Endothelial cell of umbilical vein (primary cell): ENCODE results near the gene FRY. TPM values are rescaled to one million over a fixed set of nuclear protein-coding genes. Genes with fewer than 3 reads are reported as not detected.

Experiments
- BruUV-seq: library from RNA; stranded (reverse); fragments of 400-500 nt; replicated peaks from 2 replicates; lab custom pipeline; 2021; lab: Mats Ljungman, UMichigan
- CTCF ChIA-PET: fragments of 300-600, 350-600 bp; sonication (Branson Sonifier 250); formaldehyde crosslinking; loops from one replicate; lab custom pipeline; 2021; ENCODE audit warnings: antibody characterized with exemption, inconsistent platforms; lab: Charles Lee
- POLR2A ChIA-PET: fragments of 300-600, 350-600 bp; sonication (Branson Sonifier 250); formaldehyde crosslinking; loops from one replicate; lab custom pipeline; 2021; ENCODE audit warnings: antibody characterized with exemption, inconsistent platforms; lab: Charles Lee
- DNase-seq: peaks from one replicate; pipeline ENCODE4 v3.0.0-alpha.2; 2011; ENCODE audit warnings: low read depth, low spot score
- FAIRE-seq: peaks from 2 replicates; lab custom pipeline; 2011; peaks lifted over from hg19 to GRCh38; lab: Jason Lieb, UNC
- H2AFZ ChIP-seq: 2 replicates; pipeline ENCODE4 v1.6.0; 2012; ENCODE audit warnings: low read depth, low read length, control low read depth, inconsistent platforms
- H3K27ac ChIP-seq: 2 replicates; pipeline ENCODE4 v1.5.1; 2011; ENCODE audit warnings: low read depth, mild to moderate bottlenecking, control low read depth, low read length, moderate library complexity; ENCODE audit not compliant: insufficient read depth
- H3K27me3 ChIP-seq, 2 experiments: 2 replicates each; pipeline versions ENCODE4 v1.6.0 to v1.6.1; 2011; ENCODE audit warnings: low read length in 2 of 2, mixed read lengths in 1 of 2; ENCODE audit not compliant: control insufficient read depth in 2 of 2, insufficient read depth in 2 of 2
- H3K36me3 ChIP-seq, 2 experiments: 2 replicates in 1 of 2; 3 replicates in 1 of 2; pipeline ENCODE4 v1.5.1; 2011; ENCODE audit warnings: low read length in 2 of 2, mild to moderate bottlenecking in 1 of 2, moderate library complexity in 1 of 2; ENCODE audit not compliant: control insufficient read depth in 2 of 2, insufficient read depth in 2 of 2; ENCODE audit errors: extremely low read depth in 1 of 2
- H3K4me1 ChIP-seq: 3 replicates; pipeline ENCODE4 v1.5.1; 2011; ENCODE audit warnings: mild to moderate bottlenecking, low read length; ENCODE audit not compliant: control insufficient read depth, insufficient read depth; ENCODE audit errors: extremely low read depth
- H3K4me2 ChIP-seq: 2 replicates; pipeline ENCODE4 v1.6.1; 2011; ENCODE audit warnings: low read length, control low read depth, mixed read lengths; ENCODE audit not compliant: insufficient read depth
- H3K4me3 ChIP-seq, 3 experiments: fragments of 200-600 bp in 1 of 3; sonication (generic), shearing (Covaris generic) in 1 of 3; replicated peaks in 1 of 3; 2 replicates each; pipeline ENCODE4 v1.5.1; 2011 to 2016; ENCODE audit warnings: control low read depth in 3 of 3, low read length in 3 of 3, mild to moderate bottlenecking in 2 of 3, inconsistent platforms in 1 of 3, low read depth in 1 of 3, moderate library complexity in 1 of 3; ENCODE audit not compliant: insufficient read depth in 1 of 3
- H3K79me2 ChIP-seq: 2 replicates; pipeline ENCODE4 v1.6.0; 2012; ENCODE audit warnings: low read length, inconsistent platforms; ENCODE audit not compliant: control insufficient read depth, insufficient read depth
- H3K9ac ChIP-seq: replicated peaks from 2 replicates; pipeline ENCODE3; 2011; ENCODE audit warnings: low read length, control low read depth; ENCODE audit not compliant: insufficient read depth; ENCODE audit errors: extremely low read depth
- H3K9me1 ChIP-seq: replicated peaks from 3 replicates; pipeline ENCODE4 v1.6.0; 2011; ENCODE audit warnings: mild to moderate bottlenecking, low read length; ENCODE audit not compliant: control insufficient read depth, insufficient read depth; ENCODE audit errors: extremely low read depth
- H3K9me3 ChIP-seq: replicated peaks from 2 replicates; pipeline ENCODE4 v1.5.1; 2012; ENCODE audit warnings: low read length, inconsistent platforms; ENCODE audit not compliant: control insufficient read depth, insufficient read depth
- H4K20me1 ChIP-seq: replicated peaks from 2 replicates; pipeline ENCODE3; 2011; ENCODE audit warnings: mild to moderate bottlenecking, low read length; ENCODE audit not compliant: control insufficient read depth, insufficient read depth; ENCODE audit errors: extremely low read depth
- EZH2 ChIP-seq: IDR thresholded peaks from 2 replicates; pipeline ENCODE4 v1.6.1; 2012; ENCODE audit warnings: borderline replicate concordance, low read depth, mild to moderate bottlenecking, moderate library complexity, low read length, inconsistent platforms; ENCODE audit not compliant: severe bottlenecking
- FOS ChIP-seq: IDR thresholded peaks from 2 replicates; pipeline ENCODE4 v1.6.1; 2011; ENCODE audit warnings: mild to moderate bottlenecking, low read length, moderate library complexity, borderline replicate concordance; ENCODE audit not compliant: insufficient read depth
- GATA2 ChIP-seq: IDR thresholded peaks from 2 replicates; pipeline ENCODE4 v1.7.0; 2011; ENCODE audit warnings: low read depth, mild to moderate bottlenecking, moderate library complexity, mixed read lengths, low read length; ENCODE audit not compliant: insufficient read length, insufficient read depth
- JUN ChIP-seq: IDR thresholded peaks from 2 replicates; pipeline ENCODE4 v1.6.1; 2011; ENCODE audit warnings: borderline replicate concordance, low read depth; ENCODE audit not compliant: insufficient read length, insufficient read depth
- MYC ChIP-seq: IDR thresholded peaks from one replicate; pipeline ENCODE4 v1.6.1; 2011; ENCODE audit warnings: mild to moderate bottlenecking, low read depth, low read length
- POLR2A ChIP-seq: IDR thresholded peaks from 2 replicates; pipeline ENCODE4 v1.6.1; 2012; ENCODE audit warnings: low read depth, mild to moderate bottlenecking, control low read depth, low read length
- POLR2AphosphoS5 ChIP-seq: IDR thresholded peaks from 2 replicates; pipeline ENCODE4 v1.6.1; 2012; ENCODE audit warnings: low read depth, mild to moderate bottlenecking, control low read depth, low read length, moderate library complexity; ENCODE audit not compliant: insufficient read depth
- dilution Hi-C: fragments of 300-500 bp; cut with MboI; formaldehyde crosslinking; loops from one replicate; pipeline ENCODE4 v1.15.0; 2019; ENCODE audit warnings: low sequenced_read_pairs; ENCODE audit not compliant: extremely low pct_ligation_motif_present
- intact Hi-C: fragments of 100-400 bp; cut with micrococcal nuclease; formaldehyde crosslinking; loops from one replicate; pipeline ENCODE4 v1.10.0; 2022
- polyA plus RNA-seq, 4 experiments: library from polyadenylated mRNA; depleted of rRNA in 3 of 4; stranded (reverse) in 3 of 4; unstranded in 1 of 4; fragments of >200 nt; gene quantifications; 2 replicates each; pipeline versions ENCODE4 v1.2.1 to v1.2.3, GENCODE V29; 2011 to 2012; ENCODE audit warnings: missing spikeins in 1 of 4
- total RNA-seq: library from RNA; stranded (reverse); gene quantifications from 2 replicates; pipeline ENCODE4 v1.2.3, GENCODE V29; 2021
- TF ChIP-seq, protein P1 (sequence below): IDR thresholded peaks from 2 replicates; pipeline ENCODE4 v1.6.1; 2011; ENCODE audit not compliant: insufficient read depth, insufficient read length
- TF ChIP-seq, protein P2 (sequence below), 2 donors: IDR thresholded peaks; 1 replicate in 1 of 2; 2 replicates in 1 of 2; pipeline ENCODE4 v1.5.1; 2011; ENCODE audit warnings: low read length in 2 of 2, mild to moderate bottlenecking in 2 of 2, moderate library complexity in 2 of 2, control low read depth in 1 of 2, inconsistent platforms in 1 of 2, low read depth in 1 of 2; ENCODE audit not compliant: insufficient read depth in 1 of 2; ENCODE audit errors: extremely low read depth in 1 of 2

FRY gene
- total and polyA plus RNA-seq, 2 donors (not counting 3 experiments of a cell fraction or from before 2014, with no cell fraction given) = 57.3 to 75.8 TPM

GRCh38 chr13:32068255-32068654 is 36.7 kb downstream of the FRY start:
- intact Hi-C loops = no loop called here
- Histone ChIP-seq H3K36me3 (no peaks in the 10 kb centered on the region), H3K27me3 (no peaks in the 10 kb centered on the region), H3K79me2 (no peaks in the 10 kb centered on the region), H2AFZ (no peak overlapping the region), H3K9me3 (no peaks in the 10 kb centered on the region), H3K27ac (no peak overlapping the region), H3K9me1 (no peaks in the 10 kb centered on the region), H3K4me2 (no peak overlapping the region), H3K9ac (no peak overlapping the region), H4K20me1 (no peaks in the 10 kb centered on the region), H3K4me3 (no peak overlapping the region), H3K4me1 (no peaks in the 10 kb centered on the region)
- FAIRE-seq (no peak), DNase-seq (no peak)
- dilution Hi-C loops = no loop called here
- ChIA-PET CTCF (no interaction called here), POLR2A (no interaction called here)
- no peak for TF ChIP-seq GATA2
- TF ChIP-seq, protein P1, sequence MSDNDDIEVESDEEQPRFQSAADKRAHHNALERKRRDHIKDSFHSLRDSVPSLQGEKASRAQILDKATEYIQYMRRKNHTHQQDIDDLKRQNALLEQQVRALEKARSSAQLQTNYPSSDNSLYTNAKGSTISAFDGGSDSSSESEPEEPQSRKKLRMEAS = no peak
- BruUV-seq = no TSS peak

GRCh38 chr13:32073180-32073864 is 41.7 kb downstream of the FRY start:
- ChIA-PET CTCF (interaction anchor here (1.6 kb wide), 1 partner anchor 39 kb away, joined by 4 read pairs; no protein-coding TSS in a partner anchor), POLR2A (no interaction called here)
- DNase-seq (no peak), FAIRE-seq (no peak)
- Histone ChIP-seq H3K4me1 (no peaks in the 10 kb centered on the region), H3K4me3 (no peak overlapping the region), H3K9ac (no peak overlapping the region), H3K4me2 (no peak overlapping the region), H3K9me1 (no peaks in the 10 kb centered on the region), H3K36me3 (no peaks in the 10 kb centered on the region), H3K27me3 (no peaks in the 10 kb centered on the region), H4K20me1 (no peaks in the 10 kb centered on the region), H3K9me3 (no peaks in the 10 kb centered on the region), H2AFZ (no peak overlapping the region), H3K79me2 (no peaks in the 10 kb centered on the region), H3K27ac (no peak overlapping the region)
- intact Hi-C loops = no loop called here
- dilution Hi-C loops = no loop called here
- BruUV-seq = no TSS peak
- TF ChIP-seq, protein P2, sequence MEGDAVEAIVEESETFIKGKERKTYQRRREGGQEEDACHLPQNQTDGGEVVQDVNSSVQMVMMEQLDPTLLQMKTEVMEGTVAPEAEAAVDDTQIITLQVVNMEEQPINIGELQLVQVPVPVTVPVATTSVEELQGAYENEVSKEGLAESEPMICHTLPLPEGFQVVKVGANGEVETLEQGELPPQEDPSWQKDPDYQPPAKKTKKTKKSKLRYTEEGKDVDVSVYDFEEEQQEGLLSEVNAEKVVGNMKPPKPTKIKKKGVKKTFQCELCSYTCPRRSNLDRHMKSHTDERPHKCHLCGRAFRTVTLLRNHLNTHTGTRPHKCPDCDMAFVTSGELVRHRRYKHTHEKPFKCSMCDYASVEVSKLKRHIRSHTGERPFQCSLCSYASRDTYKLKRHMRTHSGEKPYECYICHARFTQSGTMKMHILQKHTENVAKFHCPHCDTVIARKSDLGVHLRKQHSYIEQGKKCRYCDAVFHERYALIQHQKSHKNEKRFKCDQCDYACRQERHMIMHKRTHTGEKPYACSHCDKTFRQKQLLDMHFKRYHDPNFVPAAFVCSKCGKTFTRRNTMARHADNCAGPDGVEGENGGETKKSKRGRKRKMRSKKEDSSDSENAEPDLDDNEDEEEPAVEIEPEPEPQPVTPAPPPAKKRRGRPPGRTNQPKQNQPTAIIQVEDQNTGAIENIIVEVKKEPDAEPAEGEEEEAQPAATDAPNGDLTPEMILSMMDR (IDR thresholded peaks at IDR 0.05; ENCODE audit: extremely low read depth in 1 of 2, insufficient read depth in 1 of 2, low read depth in 1 of 2, low read length in 2 of 2) = no peak
- TF ChIP-seq POLR2A (no peak), GATA2 (no peak), JUN (no peak), POLR2AphosphoS5 (no peak), FOS (no peak), MYC (no peak), EZH2 (no peak)
- TF ChIP-seq, protein P1 = no peak
